H1 (cell line): ENCODE results near the gene PEAK1. TPM values are rescaled to one million over a fixed set of nuclear protein-coding genes. Genes with fewer than 3 reads are reported as not detected.

Experiments used
- CTCF ChIA-PET: fragments of 300-600 bp; sonication (Branson Sonifier 250); formaldehyde crosslinking; loops from one replicate; lab custom pipeline; 2021; ENCODE audit not compliant: partially characterized antibody; lab: Charles Lee
- POLR2A ChIA-PET: fragments of 300-600 bp; sonication (Branson Sonifier 250); formaldehyde crosslinking; loops from one replicate; lab custom pipeline; 2021; ENCODE audit warnings: inconsistent platforms; ENCODE audit not compliant: partially characterized antibody; lab: Charles Lee
- DNase-seq, 2 experiments: peaks; one replicate each; pipeline versions ENCODE4 v3.0.0 to v3.0.0-alpha.2; 2010 to 2022; ENCODE audit warnings: low spot score in 2 of 2, low read depth in 1 of 2, mixed read lengths in 1 of 2
- FAIRE-seq: peaks from 2 replicates; lab custom pipeline; 2011; peaks lifted over from hg19 to GRCh38; lab: Jason Lieb, UNC
- H2AFZ ChIP-seq: 2 replicates; pipeline ENCODE4 v1.8.1; 2012; ENCODE audit warnings: low read length, inconsistent platforms
- H2AK5ac ChIP-seq: 2 replicates; pipeline ENCODE4 v1.6.1; 2013; ENCODE audit warnings: low read depth, low read length
- H2BK120ac ChIP-seq: replicated peaks from 2 replicates; pipeline ENCODE3; 2013; ENCODE audit warnings: low read depth, low read length, inconsistent platforms
- H2BK12ac ChIP-seq: 2 replicates; pipeline ENCODE4 v1.6.1; 2013; ENCODE audit warnings: low read depth, low read length
- H2BK15ac ChIP-seq: 2 replicates; pipeline ENCODE4 v1.6.1; 2013; ENCODE audit warnings: low read length
- H2BK20ac ChIP-seq: 2 replicates; pipeline ENCODE4 v1.6.1; 2013; ENCODE audit warnings: low read length
- H2BK5ac ChIP-seq: 2 replicates; pipeline ENCODE4 v1.6.1; 2013; ENCODE audit warnings: low read depth, low read length
- H3K14ac ChIP-seq: 2 replicates; pipeline ENCODE4 v1.6.1; 2013; ENCODE audit warnings: inconsistent platforms; ENCODE audit not compliant: insufficient read length
- H3K18ac ChIP-seq: 2 replicates; pipeline ENCODE4 v1.6.1; 2013; ENCODE audit warnings: low read length; ENCODE audit errors: extremely low read depth
- H3K23ac ChIP-seq: 2 replicates; pipeline ENCODE4 v1.6.1; 2013; ENCODE audit warnings: inconsistent platforms; ENCODE audit not compliant: insufficient read length
- H3K23me2 ChIP-seq: 2 replicates; pipeline ENCODE4 v1.6.1; 2013; ENCODE audit warnings: low read depth, low read length
- H3K27ac ChIP-seq: 2 replicates; pipeline ENCODE4 v1.6.1; 2011; ENCODE audit warnings: low read depth, low read length, inconsistent platforms
- H3K27me3 ChIP-seq, 4 experiments: replicated peaks in 1 of 4; 1 replicate in 1 of 4; 2 replicates in 3 of 4; pipeline versions ENCODE4 v1.6.1 to v1.8.1; 2011 to 2013; ENCODE audit warnings: low read length in 3 of 4, mild to moderate bottlenecking in 3 of 4, inconsistent platforms in 2 of 4, mixed read lengths in 2 of 4, moderate library complexity in 1 of 4; ENCODE audit not compliant: control insufficient read depth in 3 of 4, insufficient read depth in 3 of 4; ENCODE audit errors: extremely low read depth in 1 of 4
- H3K36me3 ChIP-seq, 4 experiments: 2 replicates each; pipeline versions ENCODE4 v1.6.1 to v1.8.1; 2011 to 2013; ENCODE audit warnings: mild to moderate bottlenecking in 4 of 4, low read length in 3 of 4, moderate library complexity in 2 of 4, control low read depth in 1 of 4, inconsistent platforms in 1 of 4; ENCODE audit not compliant: insufficient read depth in 4 of 4, control insufficient read depth in 2 of 4
- H3K4ac ChIP-seq: replicated peaks from 2 replicates; pipeline ENCODE3; 2013; ENCODE audit warnings: low read length, low read depth, mixed read lengths, inconsistent platforms; ENCODE audit not compliant: insufficient read length
- H3K4me1 ChIP-seq, 4 experiments: replicated peaks in 1 of 4; 1 replicate in 1 of 4; 2 replicates in 3 of 4; pipeline versions ENCODE4 v1.6.1 to v1.8.1; 2011 to 2013; ENCODE audit warnings: low read length in 3 of 4, inconsistent platforms in 2 of 4, mixed read lengths in 1 of 4; ENCODE audit not compliant: insufficient read depth in 4 of 4, control insufficient read depth in 3 of 4
- H3K4me2 ChIP-seq, 2 experiments: 2 replicates each; pipeline versions ENCODE4 v1.6.1 to v1.8.1; 2011 to 2013; ENCODE audit warnings: low read depth in 2 of 2, low read length in 2 of 2, control low read depth in 1 of 2, inconsistent platforms in 1 of 2, mild to moderate bottlenecking in 1 of 2; ENCODE audit not compliant: insufficient read depth in 1 of 2
- H3K4me3 ChIP-seq, 4 experiments: fragments of 200-600, 300-600 bp in 1 of 4; sonication (generic), shearing (Covaris generic), sonication (Bioruptor Twin) in 1 of 4; 2 replicates each; pipeline versions ENCODE4 v1.5.1 to v1.8.1; 2011 to 2016; ENCODE audit warnings: low read length in 4 of 4, low read depth in 3 of 4, control low read depth in 2 of 4, inconsistent platforms in 2 of 4, mild to moderate bottlenecking in 2 of 4, mixed read lengths in 1 of 4, moderate library complexity in 1 of 4; ENCODE audit not compliant: insufficient read depth in 2 of 4; ENCODE audit errors: extremely low read depth in 1 of 4
- H3K56ac ChIP-seq: replicated peaks from 2 replicates; pipeline ENCODE3; 2013; ENCODE audit warnings: low read depth, mild to moderate bottlenecking, mixed read lengths, low read length, inconsistent platforms; ENCODE audit not compliant: insufficient read length
- H3K79me1 ChIP-seq: 2 replicates; pipeline ENCODE4 v1.6.1; 2013; ENCODE audit warnings: low read depth, low read length, control low read depth
- H3K79me2 ChIP-seq, 2 experiments: 2 replicates each; pipeline versions ENCODE4 v1.6.1 to v1.8.1; 2012 to 2013; ENCODE audit warnings: low read length in 2 of 2, mild to moderate bottlenecking in 2 of 2, inconsistent platforms in 1 of 2; ENCODE audit not compliant: insufficient read depth in 2 of 2, control insufficient read depth in 1 of 2
- H3K9ac ChIP-seq, 4 experiments: replicated peaks in 1 of 4; 1 replicate in 1 of 4; 2 replicates in 3 of 4; pipeline versions ENCODE4 v1.6.1 to v1.8.1; 2011 to 2013; ENCODE audit warnings: low read depth in 3 of 4, low read length in 3 of 4, control low read depth in 2 of 4, mild to moderate bottlenecking in 2 of 4, moderate library complexity in 2 of 4, inconsistent platforms in 1 of 4; ENCODE audit errors: extremely low read depth in 1 of 4
- H3K9me3 ChIP-seq, 2 experiments: 2 replicates each; pipeline versions ENCODE4 v1.6.1 to v1.8.1; 2012 to 2013; ENCODE audit warnings: mild to moderate bottlenecking in 2 of 2, moderate library complexity in 2 of 2, control low read depth in 1 of 2, inconsistent platforms in 1 of 2, low read depth in 1 of 2, low read length in 1 of 2, mixed read lengths in 1 of 2; ENCODE audit not compliant: insufficient read depth in 2 of 2
- H4K20me1 ChIP-seq, 2 experiments: replicated peaks in 1 of 2; 2 replicates each; pipeline versions ENCODE3 to v1.8.1; 2011 to 2013; ENCODE audit warnings: inconsistent platforms in 2 of 2, low read length in 2 of 2, mild to moderate bottlenecking in 1 of 2; ENCODE audit not compliant: insufficient read depth in 2 of 2, control insufficient read depth in 1 of 2
- H4K5ac ChIP-seq: 2 replicates; pipeline ENCODE4 v1.6.1; 2013; ENCODE audit warnings: low read length, low read depth, mixed read lengths, inconsistent platforms; ENCODE audit not compliant: insufficient read length
- H4K8ac ChIP-seq: 2 replicates; pipeline ENCODE4 v1.8.0; 2013; ENCODE audit warnings: mild to moderate bottlenecking, moderate library complexity, low read length, inconsistent platforms; ENCODE audit not compliant: insufficient read depth; ENCODE audit errors: extremely low read depth
- H4K91ac ChIP-seq: replicated peaks from 2 replicates; pipeline ENCODE3; 2013; ENCODE audit warnings: low read length, mixed read lengths, inconsistent platforms; ENCODE audit not compliant: insufficient read length
- CBX5 ChIP-seq: fragments of 300-800, 300-1000 bp; sonication (generic); IDR thresholded peaks from 2 replicates; pipeline ENCODE4 v1.7.1; 2016; ENCODE audit warnings: antibody characterized with exemption, low read length, low read depth
- HDAC6 ChIP-seq: IDR thresholded peaks from one replicate; pipeline ENCODE4 v1.7.1; 2012; ENCODE audit warnings: low read depth, mild to moderate bottlenecking, inconsistent platforms, low read length, moderate library complexity
- KDM1A ChIP-seq: fragments of 200-600, 300-600 bp; sonication (generic); IDR thresholded peaks from 2 replicates; pipeline ENCODE4 v1.7.1; 2016; ENCODE audit warnings: mild to moderate bottlenecking, low read length, borderline replicate concordance
- KDM5A ChIP-seq: fragments of 200-600 bp; IDR thresholded peaks from 2 replicates; pipeline ENCODE4 v1.7.1; 2012; ENCODE audit warnings: mild to moderate bottlenecking, low read length, inconsistent platforms, mixed read lengths
- NANOG ChIP-seq: IDR thresholded peaks from 2 replicates; pipeline ENCODE4 v1.6.1; 2011; ENCODE audit warnings: low read length, low read depth, mild to moderate bottlenecking, inconsistent platforms; ENCODE audit not compliant: insufficient read depth, poor library complexity, severe bottlenecking
- TCF12 ChIP-seq: IDR thresholded peaks from 2 replicates; pipeline ENCODE4 v1.6.1; 2011; ENCODE audit warnings: low read depth, mild to moderate bottlenecking, low read length
- WGBS, 2 experiments: shearing (Covaris generic) in 1 of 2; methylation state at CpG; one replicate each; pipeline versions ENCODE4 v1.1.6 to v1.1.7; 2013 to 2015; ENCODE audit warnings: low lambda C conversion rate in 2 of 2, mixed read lengths in 2 of 2, inconsistent platforms in 1 of 2, low coverage in 1 of 2, missing lambda C conversion rate in 1 of 2; ENCODE audit not compliant: insufficient replicate concordance in 2 of 2, insufficient coverage in 1 of 2, insufficient read length in 1 of 2; ENCODE audit errors: extremely low coverage in 1 of 2, missing lambda C conversion rate in 1 of 2; 5-methylcytosine and 5-hydroxymethylcytosine counted together
- polyA plus RNA-seq, 7 experiments: library from polyadenylated mRNA; depleted of rRNA in 3 of 7; stranded (reverse) in 5 of 7; unstranded in 2 of 7; fragments of >200 nt in 5 of 7; fragments of 200-250 nt in 2 of 7; gene quantifications; 1 replicate in 5 of 7; 2 replicates in 1 of 7; 4 replicates in 1 of 7; pipeline versions ENCODE4 v1.2.1 to v1.2.3, GENCODE V29; 2011 to 2013; ENCODE audit warnings: missing spikeins in 2 of 7, mixed read lengths in 2 of 7
- total RNA-seq: library from RNA; stranded (reverse); fragmentation: NEBNext Ultra II Directional; extraction: Animal tissue kit (Norgen Biotek cat#: 25700); gene quantifications from 2 replicates; pipeline ENCODE4 v1.2.1, GENCODE V29; 2021

Gene PEAK1
- total and polyA plus RNA-seq, 2 of the 8 experiments (the other 6 are each of a cell fraction or from before 2014, with no cell fraction given), result 8.8 to 44.8 TPM

GRCh38 chr15:77457191-77457904, 37.4 kb upstream of the PEAK1 start:
- H3K79me2 ChIP-seq, result peaks cover 0 to 10% of the 10 kb centered on the region in 2 experiments; a peak in 1 of 4 replicates
- no peak overlapping the region for H2AK5ac ChIP-seq
- H2BK5ac ChIP-seq, result no peak overlapping the region
- no peaks in the 10 kb centered on the region for H3K9me3 ChIP-seq
- H2BK15ac ChIP-seq, result no peak overlapping the region
- no peak for FAIRE-seq
- CTCF ChIA-PET, result interaction anchor here (1.0 to 1.5 kb wide), 3 partner anchors 12 to 336 kb away, joined by 3 to 6 read pairs (median 5); no protein-coding TSS in a partner anchor
- no peak overlapping the region for H2BK120ac ChIP-seq
- no peak for TF ChIP-seq KDM5A
- TF ChIP-seq NANOG, result no peak
- no peak for TF ChIP-seq CBX5
- no peak for TF ChIP-seq KDM1A
- TF ChIP-seq HDAC6, result no peak
- no peak for TF ChIP-seq TCF12
- TF ChIP-seq, all 59 proteins: peak for 0
- no peaks in the 10 kb centered on the region for H3K23me2 ChIP-seq
- no peaks in the 10 kb centered on the region for H4K20me1 ChIP-seq
- H3K56ac ChIP-seq, result no peak overlapping the region
- H3K4me2 ChIP-seq, result no peak overlapping the region
- no peak overlapping the region for H3K27ac ChIP-seq
- no peak overlapping the region for H4K5ac ChIP-seq
- WGBS, 2 experiments, result 88% methylated on average over 5 of the region's 5 CpGs; no CpG with 5 or more reads in 1 of the 2 experiments
- H3K18ac ChIP-seq, result no peak overlapping the region
- peaks cover 0 to 4% (median 0%) of the 10 kb centered on the region in 4 experiments; a peak in 1 of 7 replicates for H3K4me1 ChIP-seq
- H4K91ac ChIP-seq, result no peak overlapping the region
- H2AFZ ChIP-seq, result no peak overlapping the region
- 0 out of 2 replicates have a peak, but pooled peaks cover 2% of the 10 kb centered on the region for H3K79me1 ChIP-seq
- peaks cover 3 to 15% (median 7%) of the 10 kb centered on the region in 4 experiments; a peak in 6 of 8 replicates for H3K36me3 ChIP-seq
- H3K27me3 ChIP-seq, result no peaks in the 10 kb centered on the region
- no peak overlapping the region for H3K9ac ChIP-seq
- H3K4ac ChIP-seq, result no peak overlapping the region
- no peak overlapping the region for H3K4me3 ChIP-seq
- POLR2A ChIA-PET, result no interaction called here
- H4K8ac ChIP-seq, result no peak overlapping the region
- H2BK12ac ChIP-seq, result no peak overlapping the region
- H3K14ac ChIP-seq, result no peak overlapping the region
- no peak for DNase-seq
- H2BK20ac ChIP-seq, result no peak overlapping the region
- H3K23ac ChIP-seq, result no peak overlapping the region
